Stomach (tissue), 4 donors: Measurements from ENCODE around the gene ERI3.

Experiments used
- EP300 ChIP-seq: sonication (generic); formaldehyde crosslinking; IDR thresholded peaks from one replicate; pipeline ENCODE4 v1.6.1; 2017; ENCODE audit warnings: antibody characterized with exemption
- POLR2A ChIP-seq, 4 donors: fragments of 450-650 bp; IDR thresholded peaks; one replicate each; pipeline ENCODE4 v1.6.1; 2016; ENCODE audit warnings: antibody characterized with exemption in 4 of 4, control low read depth in 2 of 4, mild to moderate bottlenecking in 1 of 4, moderate library complexity in 1 of 4
- POLR2AphosphoS5 ChIP-seq, 3 donors: sonication (generic); formaldehyde crosslinking; IDR thresholded peaks; one replicate each; pipeline ENCODE4 v1.6.1; 2016; ENCODE audit warnings: antibody characterized with exemption in 3 of 3
- TF ChIP-seq, protein P1 (sequence below), 7 experiments: fragments of 450-650 bp in 4 of 7; fragments of 200-600 bp in 3 of 7; sonication (generic) in 3 of 7; IDR thresholded peaks; one replicate each; pipeline ENCODE4 v1.5.1; 2016 to 2019; ENCODE audit warnings: antibody characterized with exemption in 7 of 7, control low read depth in 2 of 7, mild to moderate bottlenecking in 1 of 7

DNA sequence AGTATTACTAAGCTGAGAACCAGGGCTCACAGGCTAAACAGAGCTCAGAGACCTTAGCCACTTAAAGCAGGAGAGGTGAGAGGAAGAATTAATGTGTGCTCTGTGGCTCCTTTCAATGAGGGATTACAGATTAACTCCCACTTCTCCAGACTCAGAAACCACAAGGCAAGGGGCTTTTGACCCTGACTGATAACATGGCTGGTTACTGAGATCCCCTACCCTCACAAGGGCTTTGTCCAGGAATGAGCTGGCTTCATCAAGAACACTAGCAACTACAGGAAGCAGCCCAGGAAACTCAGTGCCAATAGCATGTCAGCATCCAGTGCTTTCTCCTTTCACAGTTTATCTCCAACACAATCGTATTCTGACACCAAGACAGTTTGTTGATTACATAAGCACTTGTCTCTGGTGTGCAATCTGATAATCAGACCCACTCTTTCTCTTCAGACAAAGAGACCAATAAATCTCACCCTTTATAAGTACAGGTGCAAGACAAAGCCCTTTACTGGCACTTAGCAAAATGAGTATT lies 38.8 kb downstream of the ERI3 start:
- TF ChIP-seq, protein P1, sequence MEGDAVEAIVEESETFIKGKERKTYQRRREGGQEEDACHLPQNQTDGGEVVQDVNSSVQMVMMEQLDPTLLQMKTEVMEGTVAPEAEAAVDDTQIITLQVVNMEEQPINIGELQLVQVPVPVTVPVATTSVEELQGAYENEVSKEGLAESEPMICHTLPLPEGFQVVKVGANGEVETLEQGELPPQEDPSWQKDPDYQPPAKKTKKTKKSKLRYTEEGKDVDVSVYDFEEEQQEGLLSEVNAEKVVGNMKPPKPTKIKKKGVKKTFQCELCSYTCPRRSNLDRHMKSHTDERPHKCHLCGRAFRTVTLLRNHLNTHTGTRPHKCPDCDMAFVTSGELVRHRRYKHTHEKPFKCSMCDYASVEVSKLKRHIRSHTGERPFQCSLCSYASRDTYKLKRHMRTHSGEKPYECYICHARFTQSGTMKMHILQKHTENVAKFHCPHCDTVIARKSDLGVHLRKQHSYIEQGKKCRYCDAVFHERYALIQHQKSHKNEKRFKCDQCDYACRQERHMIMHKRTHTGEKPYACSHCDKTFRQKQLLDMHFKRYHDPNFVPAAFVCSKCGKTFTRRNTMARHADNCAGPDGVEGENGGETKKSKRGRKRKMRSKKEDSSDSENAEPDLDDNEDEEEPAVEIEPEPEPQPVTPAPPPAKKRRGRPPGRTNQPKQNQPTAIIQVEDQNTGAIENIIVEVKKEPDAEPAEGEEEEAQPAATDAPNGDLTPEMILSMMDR (IDR thresholded peaks at IDR 0.05): no peak
- TF ChIP-seq POLR2AphosphoS5 (IDR thresholded peaks at IDR 0.05): no peak
- no peak for TF ChIP-seq POLR2A (IDR thresholded peaks at IDR 0.05)
- no peak for TF ChIP-seq EP300
